GM23338 (cell line): Measurements from ENCODE around the gene SPG21. TPM values are rescaled to one million over a fixed set of nuclear protein-coding genes. Genes with fewer than 3 reads are reported as not detected.

Source experiments
- ATAC-seq: fragments of 200-7000 bp; cut with Tn5 transposase; 3 replicates; pipeline ENCODE4 v1.9.1; 2020
- DNase-seq: peaks from one replicate; pipeline ENCODE4 v3.0.0-alpha.2; 2015; ENCODE audit warnings: low spot score
- H2AFZ ChIP-seq: fragments of 200-600 bp; sonication (generic); 2 replicates; pipeline ENCODE4 v1.8.0; 2016; ENCODE audit warnings: antibody characterized with exemption, mild to moderate bottlenecking, moderate library complexity
- H3F3A ChIP-seq: fragments of 200-600 bp; sonication (generic); replicated peaks from 2 replicates; pipeline ENCODE4 v1.8.0; 2017; ENCODE audit warnings: antibody characterized with exemption, mixed run types, low read depth
- H3K27ac ChIP-seq: fragments of 200-600 bp; sonication (generic); 2 replicates; pipeline ENCODE4 v1.6.1; 2016; ENCODE audit warnings: low read depth
- H3K27me3 ChIP-seq: fragments of 200-600 bp; sonication (generic); 2 replicates; pipeline ENCODE4 v1.8.0; 2016; ENCODE audit warnings: mild to moderate bottlenecking, mixed run types, moderate library complexity; ENCODE audit not compliant: insufficient read depth
- H3K36me3 ChIP-seq: fragments of 200-600 bp; sonication (generic); 2 replicates; pipeline ENCODE4 v1.8.0; 2016; ENCODE audit warnings: mild to moderate bottlenecking; ENCODE audit not compliant: insufficient read depth
- H3K4me1 ChIP-seq: fragments of 200-600 bp; sonication (generic); 2 replicates; pipeline ENCODE4 v1.8.0; 2016; ENCODE audit warnings: mild to moderate bottlenecking, moderate library complexity; ENCODE audit not compliant: insufficient read depth
- H3K4me2 ChIP-seq: fragments of 200-600 bp; sonication (generic); 2 replicates; pipeline ENCODE4 v1.7.1; 2017; ENCODE audit warnings: mixed run types
- H3K4me3 ChIP-seq: fragments of 200-600 bp; sonication (generic); 2 replicates; pipeline ENCODE4 v1.6.1; 2016; ENCODE audit warnings: mixed run types
- H3K79me2 ChIP-seq: fragments of 200-600 bp; sonication (generic); replicated peaks from 2 replicates; pipeline ENCODE4 v1.8.0; 2017; ENCODE audit warnings: mild to moderate bottlenecking; ENCODE audit not compliant: insufficient read depth
- H3K9me2 ChIP-seq: fragments of 200-600 bp; sonication (generic); 2 replicates; pipeline ENCODE4 v1.8.0; 2017; ENCODE audit not compliant: insufficient read depth
- H4K20me1 ChIP-seq: fragments of 200-600 bp; sonication (generic); replicated peaks from 2 replicates; pipeline ENCODE4 v1.8.0; 2017; ENCODE audit warnings: mild to moderate bottlenecking; ENCODE audit not compliant: insufficient read depth
- H3K27ac Mint-ChIP-seq: 2 replicates; pipeline ENCODE4 v1.8.0; 2020; ENCODE audit warnings: inconsistent platforms, mild to moderate bottlenecking, moderate library complexity, mixed read lengths
- H3K27me3 Mint-ChIP-seq: 3 replicates; pipeline ENCODE4 v1.8.0; 2022; ENCODE audit warnings: low read depth, mild to moderate bottlenecking, moderate library complexity, mixed read lengths, inconsistent platforms; ENCODE audit not compliant: insufficient read depth, poor library complexity
- H3K36me3 Mint-ChIP-seq: 3 replicates; pipeline ENCODE4 v1.8.0; 2021; ENCODE audit warnings: low read depth, mild to moderate bottlenecking, inconsistent platforms, moderate library complexity, mixed read lengths
- H3K4me1 Mint-ChIP-seq: 3 replicates; pipeline ENCODE4 v1.8.0; 2020; ENCODE audit warnings: mild to moderate bottlenecking, inconsistent platforms, mixed read lengths
- H3K4me3 Mint-ChIP-seq: 3 replicates; pipeline ENCODE4 v1.8.0; 2021; ENCODE audit warnings: moderate library complexity, mild to moderate bottlenecking, inconsistent platforms, mixed read lengths
- H3K9me3 Mint-ChIP-seq: 3 replicates; pipeline ENCODE4 v1.8.0; 2020; ENCODE audit warnings: moderate library complexity, mild to moderate bottlenecking, inconsistent platforms, mixed read lengths
- CREB1 ChIP-seq: fragments of 250-450 bp; sonication (Bioruptor Pico); IDR thresholded peaks from 2 replicates; pipeline ENCODE4 v1.5.0; 2020; ENCODE audit warnings: low read depth, mild to moderate bottlenecking, moderate library complexity
- CTCF ChIP-seq, 2 experiments: fragments of 200-600 bp in 1 of 2; sonication (generic) in 1 of 2; conservative IDR thresholded peaks; 2 replicates each; pipeline versions ENCODE4 v1.5.1 to v1.6.1; 2016 to 2017; ENCODE audit warnings: antibody characterized with exemption in 2 of 2, low read depth in 2 of 2, mild to moderate bottlenecking in 2 of 2, moderate library complexity in 1 of 2
- ETS1 ChIP-seq: IDR thresholded peaks from 2 replicates; pipeline ENCODE4 v1.6.1; 2016; ENCODE audit warnings: antibody characterized with exemption
- EZH2 ChIP-seq: fragments of 200-600 bp; sonication (generic); IDR thresholded peaks from one replicate; pipeline ENCODE4 v1.8.0; 2017; ENCODE audit warnings: antibody characterized with exemption, mild to moderate bottlenecking, low read depth; ENCODE audit not compliant: unreplicated experiment
- EZH2phosphoT487 ChIP-seq: fragments of 200-600 bp; sonication (generic); IDR thresholded peaks from one replicate; pipeline ENCODE4 v1.8.1; 2018; ENCODE audit warnings: antibody characterized with exemption; ENCODE audit not compliant: unreplicated experiment
- JUNB ChIP-seq: IDR thresholded peaks from one replicate; pipeline ENCODE4 v1.6.1; 2016; ENCODE audit warnings: antibody characterized with exemption; ENCODE audit not compliant: unreplicated experiment
- NANOG ChIP-seq: IDR thresholded peaks from 2 replicates; pipeline ENCODE4 v1.6.1; 2016; ENCODE audit warnings: antibody characterized with exemption, borderline replicate concordance
- POLR2AphosphoS5 ChIP-seq: IDR thresholded peaks from 2 replicates; pipeline ENCODE4 v1.6.1; 2016; ENCODE audit warnings: antibody characterized with exemption, low read depth
- REST ChIP-seq: IDR thresholded peaks from one replicate; pipeline ENCODE4 v1.6.1; 2018; ENCODE audit warnings: antibody characterized with exemption; ENCODE audit not compliant: unreplicated experiment
- STAT1 ChIP-seq: IDR thresholded peaks from one replicate; pipeline ENCODE4 v1.6.1; 2016; ENCODE audit warnings: antibody characterized with exemption; ENCODE audit not compliant: unreplicated experiment
- ZNF114 ChIP-seq: fragments of 250-450 bp; sonication (Bioruptor Pico); IDR thresholded peaks from 2 replicates; pipeline ENCODE4 v1.5.0; 2020; ENCODE audit warnings: mild to moderate bottlenecking, moderate library complexity
- ZNF331 ChIP-seq: fragments of 250-450 bp; sonication (Bioruptor Pico); IDR thresholded peaks from 2 replicates; pipeline ENCODE4 v1.5.0; 2020; ENCODE audit warnings: low read depth, mild to moderate bottlenecking, moderate library complexity
- ZNF462 ChIP-seq: fragments of 250-450 bp; sonication (Bioruptor Pico); IDR thresholded peaks from 2 replicates; pipeline ENCODE4 v1.5.0; 2020; ENCODE audit warnings: mild to moderate bottlenecking, moderate library complexity
- polyA plus RNA-seq: library from polyadenylated mRNA; unstranded; fragments of >200 nt; fragmentation: Nextera tagmentation; extraction: Ambion mirVana; gene quantifications from 2 replicates; pipeline ENCODE4 v1.2.1, GENCODE V29; 2016
- total RNA-seq: library from RNA; depleted of rRNA; stranded (reverse); fragments of >200 nt; shearing (Covaris generic); gene quantifications from 2 replicates; pipeline ENCODE4 v1.2.3, GENCODE V29; 2014

SPG21 gene
- total and polyA plus RNA-seq, 2 experiments from 2014 or later: 81.0 to 102 TPM

- peaks cover 16% of the 10 kb centered on the region for H3K9me3 Mint-ChIP-seq
- DNase-seq: no peak
- H3K36me3 ChIP-seq: peaks cover 27% of the 10 kb centered on the region
Measured at GRCh38 chr15:64959128-64959527, 30.6 kb downstream of the SPG21 start.

More at GRCh38 chr15:64959128-64959527, 30.6 kb downstream of the SPG21 start:
- Histone ChIP-seq H3K79me2 (no peaks in the 10 kb centered on the region), H3K27me3 (no peaks in the 10 kb centered on the region), H3F3A (peaks cover 9% of the 10 kb centered on the region; the same call in 1 of the 2 replicates), H3K27ac (no peak overlapping the region), H4K20me1 (peaks cover 4% of the 10 kb centered on the region), H2AFZ (no peak overlapping the region), H3K9me2 (no peaks in the 10 kb centered on the region), H3K4me1 (no peaks in the 10 kb centered on the region), H3K4me2 (no peak overlapping the region), H3K4me3 (no peak overlapping the region)
- peaks cover 3% of the 10 kb centered on the region for H3K27me3 Mint-ChIP-seq
- TF ChIP-seq ZNF114 (no peak), ZNF462 (no peak), REST (no peak), CREB1 (no peak), EZH2phosphoT487 (no peak), ETS1 (no peak), CTCF (conservative IDR thresholded peaks at IDR 0.05; ENCODE audit: low read depth in 2 of 2) (no peak), POLR2AphosphoS5 (no peak), JUNB (no peak), STAT1 (no peak), EZH2 (no peak), NANOG (no peak), ZNF331 (CRISPR knock-in tag) (no peak)
- no peak overlapping the region for H3K27ac Mint-ChIP-seq
- ATAC-seq: no peak
- H3K4me3 Mint-ChIP-seq: no peak overlapping the region
- H3K4me1 Mint-ChIP-seq: no peaks in the 10 kb centered on the region; the same call in 2 of the 3 replicates
- peaks cover 74% of the 10 kb centered on the region for H3K36me3 Mint-ChIP-seq
